ENCODE results near the gene CCDC51. TPM values are rescaled to one million over a fixed set of nuclear protein-coding genes. Genes with fewer than 3 reads are reported as not detected.

The CCDC51 gene
- total RNA-seq, 1 donor from 2014 or later = 9.9 TPM

DNA sequence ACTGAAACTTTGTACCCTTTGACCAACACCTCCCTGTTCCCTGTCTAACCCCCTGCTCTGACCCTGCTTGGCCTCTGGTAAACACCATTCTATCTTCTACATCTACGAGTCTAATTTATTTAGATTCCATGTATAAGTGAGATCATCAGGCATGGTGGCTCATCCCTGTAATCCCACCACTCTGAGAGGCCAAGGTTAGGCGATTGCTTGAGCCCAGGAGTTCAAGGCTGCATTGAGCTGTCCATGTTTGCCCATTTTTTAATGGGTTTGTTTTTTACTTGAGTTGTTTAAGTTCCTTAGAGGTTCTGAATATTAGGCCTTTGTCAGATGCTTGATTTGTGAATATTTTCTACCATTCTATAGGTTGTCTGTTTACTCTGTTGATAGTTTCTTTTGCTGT is 51.0 kb downstream of the CCDC51 start:
- Histone ChIP-seq H3K4me1 (ENCODE audit: control insufficient read depth in 3 of 3, insufficient read depth in 3 of 3, low read length in 3 of 3) (no peaks in the 10 kb centered on the region), H3K9ac (ENCODE audit: low read depth in 1 of 3, low read length in 3 of 3) (no peak overlapping the region), H3K4me3 (ENCODE audit: low read length in 3 of 3) (no peak overlapping the region), H3K36me3 (ENCODE audit: control insufficient read depth in 3 of 3, insufficient read depth in 3 of 3, low read length in 3 of 3) (no peaks in the 10 kb centered on the region), H3K27ac (ENCODE audit: low read depth, low read length) (no peak overlapping the region), H3K27me3 (ENCODE audit: control insufficient read depth in 3 of 3, insufficient read depth in 3 of 3, low read length in 3 of 3) (no peaks in the 10 kb centered on the region), H3K9me3 (ENCODE audit: control insufficient read depth in 3 of 3, low read length in 3 of 3) (no peaks in the 10 kb centered on the region)

DNA sequence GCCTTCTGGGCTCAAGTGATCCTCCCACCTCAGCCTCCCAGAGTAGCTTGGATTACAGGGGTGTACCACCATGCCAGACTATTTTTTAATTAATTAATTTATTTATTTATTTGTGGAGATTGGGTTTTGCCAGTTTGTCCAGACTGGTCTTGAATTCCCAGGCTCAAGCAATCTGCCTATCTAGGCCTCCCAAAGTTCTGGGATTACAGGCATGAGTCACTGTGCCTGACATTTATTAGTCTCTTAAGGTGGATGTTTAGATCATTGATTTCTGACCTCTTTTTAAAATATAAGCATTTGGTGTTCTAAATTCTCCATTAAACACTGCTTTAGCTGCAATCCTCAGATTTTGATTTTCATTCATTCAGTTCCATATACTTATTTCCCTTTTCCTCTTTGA is 52.3 kb downstream of the CCDC51 start:
- no peak overlapping the region for H3K4me3 ChIP-seq (ENCODE audit: low read length in 3 of 3)
- no peak overlapping the region for H3K27ac ChIP-seq (ENCODE audit: low read depth, low read length)
- H3K4me1 ChIP-seq (ENCODE audit: control insufficient read depth in 3 of 3, insufficient read depth in 3 of 3, low read length in 3 of 3) = no peaks in the 10 kb centered on the region
- H3K9ac ChIP-seq (ENCODE audit: low read depth in 1 of 3, low read length in 3 of 3) = no peak overlapping the region
- H3K27me3 ChIP-seq (ENCODE audit: control insufficient read depth in 3 of 3, insufficient read depth in 3 of 3, low read length in 3 of 3) = no peaks in the 10 kb centered on the region
- no peaks in the 10 kb centered on the region for H3K9me3 ChIP-seq (ENCODE audit: control insufficient read depth in 3 of 3, low read length in 3 of 3)
- H3K36me3 ChIP-seq (ENCODE audit: control insufficient read depth in 3 of 3, insufficient read depth in 3 of 3, low read length in 3 of 3) = no peaks in the 10 kb centered on the region

Other genes starting within 250 kb of the CCDC51 start
- not detected for gene CAMP, start 216.6 kb downstream of the CCDC51 start, total RNA-seq
- 4.7 TPM for gene ZNF589, start 199.0 kb downstream of the CCDC51 start, total RNA-seq
- 18.8 TPM for gene NME6, start 138.8 kb downstream of the CCDC51 start, total RNA-seq
- not detected for gene SPINK8, start 106.5 kb downstream of the CCDC51 start, total RNA-seq
- 0.52 TPM for gene FBXW12, start 67.9 kb downstream of the CCDC51 start, total RNA-seq
- 11.5 TPM for gene PLXNB1, start 10.0 kb downstream of the CCDC51 start, total RNA-seq
- gene TMA7, start 138 bp upstream of the CCDC51 start, total RNA-seq = 157 TPM
- 4.7 TPM for gene ATRIP, start 6.6 kb upstream of the CCDC51 start, total RNA-seq
- gene SHISA5, start 64.1 kb upstream of the CCDC51 start, total RNA-seq = 32.4 TPM
- 8.4 TPM for gene PFKFB4, start 116.7 kb upstream of the CCDC51 start, total RNA-seq
- gene UCN2, start 123.7 kb upstream of the CCDC51 start, total RNA-seq = not detected
- gene COL7A1, start 155.2 kb upstream of the CCDC51 start, total RNA-seq = 2.1 TPM
- gene UQCRC1, start 169.5 kb upstream of the CCDC51 start, total RNA-seq = 182 TPM
- not detected for gene TMEM89, start 181.7 kb upstream of the CCDC51 start, total RNA-seq
- gene SLC26A6, start 195.3 kb upstream of the CCDC51 start, total RNA-seq = 9.4 TPM
- under 0.01 TPM for gene CELSR3, start 222.8 kb upstream of the CCDC51 start, total RNA-seq
- gene NCKIPSD, start 245.8 kb upstream of the CCDC51 start, total RNA-seq = 3.1 TPM